ENCODE data around the gene KCNJ9. TPM values are rescaled to one million over a fixed set of nuclear protein-coding genes. Genes with fewer than 3 reads are reported as not detected.

The KCNJ9 gene
- total and polyA plus RNA-seq, 2 of the 13 experiments (the other 11 are each of a cell fraction or from before 2014, with no cell fraction given), result not detected

- no peak for TF ChIP-seq LRRFIP1 (CRISPR knock-in tag; conservative IDR thresholded peaks at IDR 0.05)
- no peak for TF ChIP-seq KDM1A (CRISPR knock-in tag; IDR thresholded peaks at IDR 0.05)
- TF ChIP-seq SOX5 (CRISPR knock-in tag; IDR thresholded peaks at IDR 0.05; ENCODE audit: borderline replicate concordance), result no peak
- no peak for TF ChIP-seq NFYB (CRISPR knock-in tag; IDR thresholded peaks at IDR 0.05)
- 0 out of 2 replicates have a peak, but pooled peaks have one; percentile 20 for TF ChIP-seq SP2 (CRISPR knock-in tag; IDR thresholded peaks at IDR 0.05)
- no peak for TF ChIP-seq IRF1 (CRISPR knock-in tag; IDR thresholded peaks at IDR 0.05; ENCODE audit: low read depth)
- no peak for TF ChIP-seq MED13 (CRISPR knock-in tag; IDR thresholded peaks at IDR 0.05)
- no peak for TF ChIP-seq ZSCAN9 (CRISPR knock-in tag; IDR thresholded peaks at IDR 0.05; ENCODE audit: borderline replicate concordance)
- no peak for TF ChIP-seq ATF2 (CRISPR knock-in tag; IDR thresholded peaks at IDR 0.05)
- 0 out of 2 replicates have a peak, but pooled peaks have one; percentile 70 for TF ChIP-seq ZNF276 (CRISPR knock-in tag; IDR thresholded peaks at IDR 0.05; ENCODE audit: low read depth)
- no peak for TF ChIP-seq ZNF574 (CRISPR knock-in tag; IDR thresholded peaks at IDR 0.05)
- TF ChIP-seq GATAD1 (CRISPR knock-in tag; IDR thresholded peaks at IDR 0.05), result no peak
- no peak for TF ChIP-seq NFAT5 (CRISPR knock-in tag; IDR thresholded peaks at IDR 0.05)
These were observed 16.8 kb downstream of the KCNJ9 start, which contains the start of gene IGSF8 (continued) for GRCh38 chr1:160097911-160098851.
